Measurements from ENCODE around the gene PLEKHD1.
"Not testable (repeated sequence)": the region's sequence is repeated elsewhere in the genome, so short reads cannot be mapped to it uniquely, and the experiment has no call there.

Gene PLEKHD1

DNA sequence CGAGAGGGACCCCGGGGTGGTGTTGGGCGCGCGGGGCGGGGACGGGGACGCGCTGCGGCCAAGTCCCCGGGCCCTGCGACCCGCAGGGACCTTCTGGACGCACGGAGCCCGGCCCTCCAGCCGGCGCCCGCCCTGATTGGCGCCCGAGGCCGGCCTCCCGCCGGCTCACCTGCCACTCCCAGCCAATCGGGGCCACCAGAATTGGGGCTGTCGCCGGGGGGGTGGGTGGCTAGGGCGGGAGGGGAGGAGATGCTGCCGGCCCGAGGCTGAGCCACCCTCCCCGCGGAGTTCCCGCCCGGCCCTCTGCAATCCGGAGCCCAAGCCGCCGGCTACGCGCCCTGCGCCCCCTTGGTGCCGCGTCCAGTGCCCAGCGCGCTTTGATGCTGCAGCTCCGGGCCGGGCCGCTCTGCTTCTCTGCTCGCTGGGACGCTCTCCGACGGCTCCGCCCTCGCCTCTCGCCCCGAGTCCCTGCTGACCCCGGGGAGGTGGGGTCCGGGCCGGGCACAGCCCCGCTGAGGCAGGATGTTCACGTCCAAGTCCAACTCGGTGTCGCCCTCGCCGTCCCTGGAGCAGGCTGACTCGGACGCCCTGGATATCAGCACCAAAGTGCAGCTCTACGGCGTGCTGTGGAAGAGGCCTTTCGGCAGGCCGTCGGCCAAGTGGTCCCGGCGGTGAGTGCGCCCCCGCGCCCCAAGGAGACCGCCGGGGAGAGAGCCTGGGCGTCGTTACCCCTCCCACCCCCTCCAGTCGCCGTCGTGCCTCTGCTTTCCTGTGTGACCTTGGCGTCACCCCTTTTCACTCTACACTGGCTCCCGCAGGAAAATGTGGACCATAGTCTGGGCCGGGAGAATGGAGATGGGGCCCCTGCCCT, at the start of gene PLEKHD1:
TSS of gene PLEKHD1 (plus strand) at position 285 of the 871 bp plus-strand sequence. CDS start at position 523, 238 bp downstream.
- DNase-seq = peak; percentile 81

GRCh38 chr14:69439521-69440270, 44.8 kb upstream of the PLEKHD1 start:
- no peak for DNase-seq

GRCh38 chr14:69441948-69442347, 42.6 kb upstream of the PLEKHD1 start:
- no peak for DNase-seq

- no peak for DNase-seq
These were observed 41.2 kb upstream of the PLEKHD1 start for GRCh38 chr14:69443296-69443805.

- DNase-seq = no peak
These were observed 35.3 kb upstream of the PLEKHD1 start for GRCh38 chr14:69449216-69449615.

- DNase-seq = no peak
These were observed 32.6 kb upstream of the PLEKHD1 start for GRCh38 chr14:69451941-69452340.

- DNase-seq = no peak
These were observed 26.2 kb upstream of the PLEKHD1 start for GRCh38 chr14:69458350-69458749.

DNA sequence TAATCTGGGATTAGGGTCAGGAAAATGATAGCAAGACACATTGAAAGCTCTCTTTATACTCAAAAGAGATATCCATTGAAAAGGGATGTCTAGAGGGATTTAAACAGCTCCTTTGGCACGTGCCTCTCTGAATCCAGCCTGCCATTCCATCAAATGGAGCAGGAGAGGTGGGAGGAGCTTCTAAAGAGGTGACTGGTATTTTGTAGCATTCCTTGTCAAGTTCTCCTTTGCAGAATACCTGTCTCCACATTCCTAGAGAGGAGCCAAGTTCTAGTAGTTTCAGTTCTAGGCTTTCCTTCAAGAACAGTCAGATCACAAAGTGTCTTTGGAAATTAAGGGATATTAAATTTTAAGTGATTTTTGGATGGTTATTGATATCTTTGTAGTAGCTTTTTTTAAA, 25.4 kb upstream of the PLEKHD1 start:
- DNase-seq = no peak

- DNase-seq = peak; percentile 44
These were observed 24.3 kb upstream of the PLEKHD1 start for GRCh38 chr14:69460093-69460701.

DNA sequence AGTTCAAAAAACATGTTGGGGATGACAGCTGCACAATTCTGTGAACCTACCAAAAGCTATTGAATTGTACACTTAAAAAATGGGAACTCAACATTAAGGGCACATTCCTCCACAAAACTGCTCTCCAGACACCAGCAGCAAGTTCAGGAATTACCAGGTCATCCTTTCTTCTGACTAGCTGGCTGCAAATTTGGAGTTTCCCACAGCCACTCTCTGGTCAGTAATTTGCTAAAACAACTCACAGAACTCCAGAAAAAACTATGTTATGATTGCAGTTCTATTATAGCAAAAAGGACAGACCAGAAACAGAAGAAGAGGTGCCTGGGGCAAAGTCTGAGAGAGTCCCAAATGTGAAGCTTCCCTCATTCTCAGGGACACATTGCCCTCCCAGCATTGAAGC, 20.1 kb upstream of the PLEKHD1 start:
- DNase-seq = no peak

DNA sequence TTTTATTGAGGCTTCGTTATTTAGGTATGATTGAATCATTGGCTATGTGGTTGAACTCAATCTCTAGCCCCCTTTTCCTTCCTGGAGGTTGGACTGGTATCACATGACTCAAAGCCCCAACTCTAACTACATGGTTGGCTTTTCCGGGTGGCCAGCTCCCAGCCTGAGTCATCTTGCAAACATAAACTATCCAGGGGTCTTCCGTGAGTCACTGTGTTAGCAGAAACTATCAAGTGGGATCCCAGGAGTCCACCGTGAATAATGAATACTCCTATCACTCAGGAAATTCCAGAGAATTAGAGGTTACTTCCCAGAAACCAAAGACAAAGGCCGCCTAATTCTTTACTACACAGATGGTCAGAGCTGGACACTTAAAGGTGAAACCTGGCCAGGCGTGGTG, 19.7 kb upstream of the PLEKHD1 start:
- peak; percentile 63 for DNase-seq

DNA sequence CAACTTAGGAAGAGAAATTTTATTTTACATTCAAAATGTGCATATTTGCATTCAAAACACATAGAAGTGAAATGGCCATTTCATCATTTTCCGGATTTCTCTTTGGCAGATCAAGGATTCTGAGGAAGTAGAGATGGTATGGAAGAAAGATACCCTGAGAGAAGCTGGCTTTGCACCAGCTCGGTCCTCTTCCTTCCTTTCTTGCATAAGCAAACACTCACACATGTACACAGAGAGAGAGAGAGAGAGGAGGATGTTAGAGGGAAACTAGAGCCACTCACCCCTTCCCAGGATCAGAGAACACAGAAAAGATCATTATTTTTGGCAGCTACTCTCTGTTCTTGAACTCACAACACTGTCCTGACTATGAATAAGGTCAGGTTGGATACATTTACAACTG, 15.6 kb upstream of the PLEKHD1 start:
- DNase-seq = no peak

- no peak for DNase-seq
These were observed 13.1 kb upstream of the PLEKHD1 start for GRCh38 chr14:69471436-69471835.

DNA sequence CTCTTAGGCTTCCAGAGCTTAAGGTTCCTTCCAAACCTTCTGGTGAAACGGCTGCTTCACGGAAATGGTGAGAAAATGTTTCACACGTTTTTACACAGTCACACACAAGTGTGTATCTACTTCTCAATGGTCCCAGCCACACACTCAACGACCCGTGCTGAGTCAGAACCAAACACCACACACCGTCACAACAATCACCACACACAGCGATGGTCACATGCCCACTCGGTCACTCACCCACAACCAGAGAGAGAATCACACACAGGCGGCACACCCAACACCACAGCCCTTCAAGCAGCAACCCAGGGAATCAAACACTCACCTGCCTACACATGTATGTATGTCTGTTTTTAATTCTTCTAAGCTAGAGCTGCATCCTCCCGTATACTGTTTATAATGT, 12.6 kb upstream of the PLEKHD1 start:
- DNase-seq = no peak

DNA sequence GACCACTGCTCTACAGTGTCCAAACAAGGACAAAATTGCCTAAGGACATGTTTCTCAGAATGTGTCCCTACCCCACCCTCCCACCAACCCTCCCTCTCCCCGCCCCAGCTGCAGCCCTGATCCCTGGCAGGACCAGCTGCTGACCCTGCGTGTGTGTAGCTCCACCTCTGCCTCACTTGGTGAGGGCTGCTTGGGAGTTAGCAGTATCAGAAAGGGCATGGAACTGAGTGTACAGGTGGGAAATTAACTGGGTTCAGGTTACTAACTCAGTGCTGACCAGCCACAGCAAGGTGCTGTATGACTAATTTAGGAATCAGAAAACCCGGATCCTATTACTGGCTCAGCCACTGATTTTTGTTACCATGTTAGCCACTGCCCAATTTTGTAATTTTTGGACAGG, 11.3 kb upstream of the PLEKHD1 start:
- DNase-seq = no peak

GRCh38 chr14:69473946-69474345, 10.6 kb upstream of the PLEKHD1 start:
- no peak for DNase-seq

- DNase-seq = no peak
These were observed 9.2 kb upstream of the PLEKHD1 start for GRCh38 chr14:69475194-69475818.

DNA sequence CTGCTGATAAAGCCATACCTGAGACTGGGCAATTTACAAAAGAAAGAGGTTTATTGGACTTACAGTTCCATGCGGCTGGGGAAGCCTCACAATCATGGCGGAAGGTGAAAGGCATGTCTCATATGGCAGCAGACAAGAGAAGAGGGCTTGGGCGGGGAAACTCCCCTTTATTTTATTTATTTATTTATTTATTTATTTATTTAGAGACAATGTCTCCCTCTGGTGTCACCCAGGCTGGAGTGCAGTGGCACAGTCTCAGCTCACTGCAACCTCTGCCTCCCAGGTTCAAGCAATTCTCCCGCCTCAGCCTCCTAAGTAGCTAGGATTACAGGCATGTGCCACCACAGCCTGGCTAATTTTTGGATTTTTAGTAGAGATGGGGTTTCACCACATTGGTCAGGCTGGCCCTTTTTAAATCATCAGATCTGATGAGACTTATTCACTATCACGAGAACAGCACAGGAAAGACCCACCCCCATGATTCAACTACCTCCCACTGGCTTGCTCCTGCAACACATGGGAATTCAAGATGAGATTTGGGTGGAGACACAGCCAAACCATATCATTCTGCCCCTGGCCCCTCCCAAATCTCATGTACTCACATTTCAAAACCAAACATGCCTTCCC, 7.6 kb upstream of the PLEKHD1 start:
- not testable (repeated sequence) for DNase-seq

DNA sequence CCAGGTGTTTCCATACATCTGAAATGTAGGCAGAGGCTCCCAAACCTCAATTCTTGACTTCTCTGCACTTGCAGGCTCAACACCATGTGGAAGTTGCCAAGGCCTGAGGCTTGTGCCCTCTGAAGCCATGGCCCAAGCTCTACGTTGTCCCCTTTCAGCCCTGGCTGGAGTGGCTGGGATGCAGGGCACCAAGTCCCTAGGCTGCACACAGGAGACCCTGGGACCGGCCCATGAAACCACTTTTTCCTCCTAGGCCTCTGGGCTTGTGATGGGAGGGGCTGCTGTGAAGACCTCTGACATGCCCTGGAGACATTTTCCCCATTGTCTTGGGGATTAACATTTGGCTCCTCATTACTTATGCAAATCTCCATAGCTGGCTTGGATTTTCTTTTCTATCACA, 6.5 kb upstream of the PLEKHD1 start:
- DNase-seq = not testable (repeated sequence)

DNA sequence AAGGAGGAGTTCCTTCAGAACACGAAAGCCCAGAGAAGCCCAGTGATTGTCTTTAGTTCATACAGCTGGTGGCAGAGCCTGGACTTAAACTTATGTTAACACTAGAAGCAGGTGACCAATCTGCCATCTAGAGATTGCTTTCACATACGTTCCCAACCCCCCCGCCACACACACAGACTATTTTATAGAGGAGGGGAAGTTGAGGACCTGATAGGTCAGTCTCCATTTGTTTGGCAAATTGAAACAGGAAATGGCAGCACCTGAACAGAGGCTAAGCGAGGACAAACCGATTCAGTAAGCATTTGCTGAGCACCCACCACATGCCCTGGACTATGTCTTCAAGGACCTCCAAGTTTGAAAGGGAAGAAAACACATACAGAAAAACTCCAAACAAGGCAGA, 4.8 kb upstream of the PLEKHD1 start:
- no peak for DNase-seq

GRCh38 chr14:69480136-69480535, 4.4 kb upstream of the PLEKHD1 start:
- no peak for DNase-seq

GRCh38 chr14:69481815-69482568, 2.5 kb upstream of the PLEKHD1 start:
- no peak for DNase-seq

Data from 8988T (cell line).